Fibroblast of villous mesenchyme (primary cell): Measurements from ENCODE around the gene ARHGEF37. TPM values are rescaled to one million over a fixed set of nuclear protein-coding genes. Genes with fewer than 3 reads are reported as not detected.
A peak's percentile ranks its signal among the peaks of the same experiment; 100 is the strongest.
"Not testable (repeated sequence)": the region's sequence is repeated elsewhere in the genome, so short reads cannot be mapped to it uniquely, and the experiment has no call there.

ENCODE experiments used
- DNase-seq: peaks from one replicate; pipeline ENCODE4 v3.0.0-alpha.2; 2010; ENCODE audit warnings: low read depth
- H3K4me3 ChIP-seq: 2 replicates; pipeline ENCODE4 v1.5.1; 2011; ENCODE audit warnings: low read depth, mild to moderate bottlenecking, low read length
- total RNA-seq: library from RNA; depleted of rRNA; stranded (reverse); fragments of >200 nt; gene quantifications from 2 replicates; pipeline ENCODE4 v1.2.3, GENCODE V29; 2012
- TF ChIP-seq, protein P1 (sequence below): IDR thresholded peaks from 2 replicates; pipeline ENCODE4 v1.5.1; 2012; ENCODE audit warnings: low read depth, mild to moderate bottlenecking, low read length; ENCODE audit not compliant: insufficient read depth

The ARHGEF37 gene
- total RNA-seq, 1 donor: 0.43 TPM

GRCh38 chr5:149564542-149565140 lies 16.7 kb upstream of the ARHGEF37 start:
- TF ChIP-seq, protein P1, sequence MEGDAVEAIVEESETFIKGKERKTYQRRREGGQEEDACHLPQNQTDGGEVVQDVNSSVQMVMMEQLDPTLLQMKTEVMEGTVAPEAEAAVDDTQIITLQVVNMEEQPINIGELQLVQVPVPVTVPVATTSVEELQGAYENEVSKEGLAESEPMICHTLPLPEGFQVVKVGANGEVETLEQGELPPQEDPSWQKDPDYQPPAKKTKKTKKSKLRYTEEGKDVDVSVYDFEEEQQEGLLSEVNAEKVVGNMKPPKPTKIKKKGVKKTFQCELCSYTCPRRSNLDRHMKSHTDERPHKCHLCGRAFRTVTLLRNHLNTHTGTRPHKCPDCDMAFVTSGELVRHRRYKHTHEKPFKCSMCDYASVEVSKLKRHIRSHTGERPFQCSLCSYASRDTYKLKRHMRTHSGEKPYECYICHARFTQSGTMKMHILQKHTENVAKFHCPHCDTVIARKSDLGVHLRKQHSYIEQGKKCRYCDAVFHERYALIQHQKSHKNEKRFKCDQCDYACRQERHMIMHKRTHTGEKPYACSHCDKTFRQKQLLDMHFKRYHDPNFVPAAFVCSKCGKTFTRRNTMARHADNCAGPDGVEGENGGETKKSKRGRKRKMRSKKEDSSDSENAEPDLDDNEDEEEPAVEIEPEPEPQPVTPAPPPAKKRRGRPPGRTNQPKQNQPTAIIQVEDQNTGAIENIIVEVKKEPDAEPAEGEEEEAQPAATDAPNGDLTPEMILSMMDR: peak; percentile 62
- H3K4me3 ChIP-seq: not testable (repeated sequence)
- DNase-seq: peak; percentile 87

- no peak overlapping the region for H3K4me3 ChIP-seq
- TF ChIP-seq, protein P1: no peak
- DNase-seq: no peak
Observed at GRCh38 chr5:149567226-149567625, 14.1 kb upstream of the ARHGEF37 start.

GRCh38 chr5:149572170-149572569 lies 9.1 kb upstream of the ARHGEF37 start:
- DNase-seq: no peak
- TF ChIP-seq, protein P1: no peak
- H3K4me3 ChIP-seq: no peak overlapping the region

DNA sequence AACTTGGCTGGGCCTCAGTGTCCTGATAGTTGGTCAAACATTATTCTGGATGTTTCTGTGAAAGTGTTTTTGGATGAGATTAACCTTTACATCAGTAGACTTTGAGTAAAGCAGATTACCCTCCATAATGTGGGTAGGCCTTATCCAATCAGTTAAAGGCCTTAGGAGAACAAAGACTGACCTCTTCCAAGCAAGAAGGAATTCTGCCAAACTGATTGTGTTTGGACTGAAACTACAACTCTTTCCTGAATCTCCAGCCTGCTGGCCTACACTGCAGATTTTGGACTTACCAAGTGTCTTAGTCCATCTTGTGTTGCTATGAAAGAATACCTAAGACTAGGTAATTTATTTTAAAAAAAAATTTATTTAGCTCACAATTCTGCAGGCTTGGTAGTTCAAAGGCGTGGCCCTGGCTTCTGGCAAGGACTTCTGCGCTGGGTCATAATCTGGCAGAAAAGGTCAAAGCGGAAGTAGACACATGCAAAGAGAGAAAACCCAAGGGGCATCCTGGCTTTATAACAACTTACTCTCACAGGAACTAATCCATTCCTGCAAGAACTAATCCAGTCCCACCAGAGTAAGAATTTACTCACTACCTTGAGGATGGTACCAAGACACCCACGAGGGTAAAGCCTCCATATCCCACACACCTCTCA lies 8.6 kb upstream of the ARHGEF37 start:
- DNase-seq: no peak
- TF ChIP-seq, protein P1: no peak
- no peak overlapping the region for H3K4me3 ChIP-seq

DNA sequence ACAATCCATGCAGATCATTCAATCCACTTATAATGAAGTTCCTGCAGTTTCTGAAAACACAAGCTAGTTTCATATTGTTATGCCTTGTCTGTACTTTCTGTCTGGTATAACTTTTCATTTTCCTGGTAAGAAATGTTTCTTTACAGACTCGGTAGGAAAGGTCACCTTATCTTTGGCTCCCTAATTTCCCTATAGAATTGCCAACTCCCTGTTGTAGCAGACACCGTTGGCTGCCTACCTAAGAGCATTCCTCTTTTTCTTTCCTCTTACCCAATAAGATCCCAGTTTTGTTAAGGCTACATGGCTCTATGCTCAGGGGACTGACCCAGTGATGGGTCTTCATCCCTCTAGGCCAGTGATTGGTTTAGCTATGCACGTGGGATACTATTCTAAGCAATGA lies 6.2 kb upstream of the ARHGEF37 start:
- no peak overlapping the region for H3K4me3 ChIP-seq
- no peak for DNase-seq
- TF ChIP-seq, protein P1: no peak

- no peak overlapping the region for H3K4me3 ChIP-seq
- TF ChIP-seq, protein P1: no peak
- DNase-seq: no peak
Observed at GRCh38 chr5:149576021-149576420, 5.3 kb upstream of the ARHGEF37 start.
